GM12892 (cell line): ENCODE measurements around the gene BICDL2.

Source experiments
- POLR2A ChIP-seq: IDR thresholded peaks from 2 replicates; pipeline ENCODE4 v1.6.1; 2011; ENCODE audit warnings: low read depth, low read length, control low read depth
- POLR2AphosphoS5 ChIP-seq: IDR thresholded peaks from 2 replicates; pipeline ENCODE4 v1.6.1; 2011; ENCODE audit warnings: low read depth, low read length, control low read depth
- TAF1 ChIP-seq: IDR thresholded peaks from 2 replicates; pipeline ENCODE4 v1.6.1; 2011; ENCODE audit warnings: low read depth, mild to moderate bottlenecking, control low read depth, low read length, borderline replicate concordance

DNA sequence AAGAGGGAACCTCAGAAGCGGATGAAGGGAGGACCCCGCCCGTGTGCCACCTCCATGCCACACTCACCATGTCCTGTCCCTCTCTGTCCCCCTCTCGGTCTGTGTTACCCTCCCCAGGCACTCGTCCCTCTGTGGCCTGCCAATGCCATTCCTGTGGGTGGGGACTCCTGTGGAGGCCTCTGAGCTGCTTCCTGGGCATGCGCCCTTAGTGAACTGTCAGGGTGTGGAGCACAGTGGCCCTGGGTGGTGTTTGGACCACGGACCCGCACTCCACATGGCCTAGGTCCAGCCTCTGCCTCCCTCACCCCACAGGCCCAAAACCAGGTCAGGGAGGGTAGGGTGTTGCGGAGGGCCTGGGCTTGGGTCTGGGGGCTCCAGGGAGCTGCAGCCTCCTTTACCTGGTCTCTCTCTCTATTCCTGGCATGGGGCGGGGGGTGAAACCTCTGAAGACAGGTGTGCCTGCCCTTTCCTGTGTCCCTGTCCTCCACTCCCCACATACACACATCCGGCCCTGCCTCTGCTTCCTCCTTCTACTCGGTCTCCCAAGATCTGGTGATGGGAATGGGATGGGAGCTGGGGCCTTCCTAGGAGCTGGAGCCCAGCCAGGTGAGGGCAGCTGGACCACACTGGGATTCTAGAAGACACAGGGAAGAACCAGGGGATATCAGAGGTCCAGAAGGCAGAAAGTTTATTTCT, 45.0 kb downstream of the BICDL2 start:
- TF ChIP-seq POLR2AphosphoS5 (no peak), POLR2A (no peak), TAF1 (no peak)
